Lower leg skin (tissue), 3 donors: ENCODE data around the gene NUP37.
"Not testable (repeated sequence)": the region's sequence is repeated elsewhere in the genome, so short reads cannot be mapped to it uniquely, and the experiment has no call there.

Experiments used
- POLR2A ChIP-seq, 2 donors: fragments of 450-650 bp; IDR thresholded peaks; one replicate each; pipeline ENCODE4 v1.6.1; 2016 to 2017; ENCODE audit warnings: antibody characterized with exemption in 2 of 2, mild to moderate bottlenecking in 1 of 2, moderate library complexity in 1 of 2
- TF ChIP-seq, protein P1 (sequence below), 3 donors: fragments of 450-650 bp; IDR thresholded peaks; one replicate each; pipeline ENCODE4 v1.5.1; 2016; ENCODE audit warnings: antibody characterized with exemption in 3 of 3, mild to moderate bottlenecking in 3 of 3, moderate library complexity in 2 of 3

DNA sequence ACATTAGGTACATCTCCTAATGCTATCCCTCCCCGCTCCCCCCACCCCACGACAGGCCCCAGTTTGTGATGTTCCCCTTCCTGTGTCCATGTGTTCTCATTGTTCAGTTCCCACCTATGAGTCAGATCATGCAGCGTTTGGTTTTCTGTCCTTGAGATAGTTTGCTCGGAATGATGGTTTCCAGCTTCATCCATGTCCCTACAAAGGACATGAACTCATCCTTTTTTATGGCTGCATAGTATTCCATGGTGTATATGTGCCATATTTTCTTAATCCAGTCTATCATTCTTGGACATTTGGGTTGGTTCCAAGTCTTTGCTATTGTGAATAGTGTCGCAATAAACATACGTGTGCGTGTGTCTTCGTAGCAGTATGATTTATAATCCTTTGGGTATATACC lies 17.7 kb upstream of the NUP37 start:
- TF ChIP-seq, protein P1, sequence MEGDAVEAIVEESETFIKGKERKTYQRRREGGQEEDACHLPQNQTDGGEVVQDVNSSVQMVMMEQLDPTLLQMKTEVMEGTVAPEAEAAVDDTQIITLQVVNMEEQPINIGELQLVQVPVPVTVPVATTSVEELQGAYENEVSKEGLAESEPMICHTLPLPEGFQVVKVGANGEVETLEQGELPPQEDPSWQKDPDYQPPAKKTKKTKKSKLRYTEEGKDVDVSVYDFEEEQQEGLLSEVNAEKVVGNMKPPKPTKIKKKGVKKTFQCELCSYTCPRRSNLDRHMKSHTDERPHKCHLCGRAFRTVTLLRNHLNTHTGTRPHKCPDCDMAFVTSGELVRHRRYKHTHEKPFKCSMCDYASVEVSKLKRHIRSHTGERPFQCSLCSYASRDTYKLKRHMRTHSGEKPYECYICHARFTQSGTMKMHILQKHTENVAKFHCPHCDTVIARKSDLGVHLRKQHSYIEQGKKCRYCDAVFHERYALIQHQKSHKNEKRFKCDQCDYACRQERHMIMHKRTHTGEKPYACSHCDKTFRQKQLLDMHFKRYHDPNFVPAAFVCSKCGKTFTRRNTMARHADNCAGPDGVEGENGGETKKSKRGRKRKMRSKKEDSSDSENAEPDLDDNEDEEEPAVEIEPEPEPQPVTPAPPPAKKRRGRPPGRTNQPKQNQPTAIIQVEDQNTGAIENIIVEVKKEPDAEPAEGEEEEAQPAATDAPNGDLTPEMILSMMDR (IDR thresholded peaks at IDR 0.05): not testable (repeated sequence)
- TF ChIP-seq POLR2A (IDR thresholded peaks at IDR 0.05): not testable (repeated sequence)
